OCI-LY7 (cell line): Measurements from ENCODE around the gene HSD17B1. TPM values are rescaled to one million over a fixed set of nuclear protein-coding genes. Genes with fewer than 3 reads are reported as not detected.

Experiments
- BruUV-seq: library from RNA; stranded (reverse); fragments of 400-500 nt; replicated peaks from 2 replicates; lab custom pipeline; 2021; lab: Mats Ljungman, UMichigan
- CTCF ChIA-PET: fragments of 300-600 bp; sonication (Branson Sonifier 250); formaldehyde crosslinking; loops from one replicate; lab custom pipeline; 2022; ENCODE audit warnings: antibody characterized with exemption; ENCODE audit not compliant: unreplicated experiment; lab: Charles Lee
- POLR2A ChIA-PET: fragments of 300-600 bp; sonication (Branson Sonifier 250); formaldehyde crosslinking; loops from one replicate; lab custom pipeline; 2022; ENCODE audit warnings: antibody characterized with exemption; lab: Charles Lee
- DNase-seq: peaks from one replicate; pipeline ENCODE4 v3.0.0-alpha.2; 2015; ENCODE audit warnings: low spot score
- H2AFZ ChIP-seq: fragments of 200-600 bp; sonication (generic), shearing (Covaris generic); 2 replicates; pipeline ENCODE4 v1.6.1; 2014; ENCODE audit warnings: mild to moderate bottlenecking, antibody characterized with exemption, low read length, moderate library complexity
- H3K27ac ChIP-seq: fragments of 200-600 bp; sonication (generic); 2 replicates; pipeline ENCODE4 v1.5.1; 2014; ENCODE audit warnings: mixed run types, low read depth, mild to moderate bottlenecking, moderate library complexity, low read length, inconsistent platforms; ENCODE audit not compliant: poor library complexity, severe bottlenecking
- H3K36me3 ChIP-seq: fragments of 200-600 bp; sonication (generic); 2 replicates; pipeline ENCODE4 v1.6.1; 2014; ENCODE audit warnings: mild to moderate bottlenecking, antibody characterized with exemption, low read length, moderate library complexity, mixed read lengths; ENCODE audit not compliant: insufficient read depth
- H3K4me1 ChIP-seq: fragments of 200-600 bp; sonication (generic); 2 replicates; pipeline ENCODE4 v1.5.1; 2014; ENCODE audit warnings: mild to moderate bottlenecking, low read length; ENCODE audit not compliant: insufficient read depth, poor library complexity, severe bottlenecking
- H3K4me2 ChIP-seq: fragments of 200-600 bp; sonication (generic); 2 replicates; pipeline ENCODE4 v1.6.1; 2014; ENCODE audit warnings: mild to moderate bottlenecking, low read length
- H3K4me3 ChIP-seq: fragments of 200-600 bp; sonication (generic); 2 replicates; pipeline ENCODE4 v1.5.1; 2014; ENCODE audit warnings: mild to moderate bottlenecking, low read depth, low read length; ENCODE audit not compliant: poor library complexity, severe bottlenecking
- H3K79me2 ChIP-seq: fragments of 200-600 bp; sonication (generic); 2 replicates; pipeline ENCODE4 v1.6.1; 2016; ENCODE audit warnings: low read depth, mild to moderate bottlenecking, low read length, moderate library complexity, mixed read lengths; ENCODE audit not compliant: insufficient read depth
- H3K9me2 ChIP-seq: fragments of 200-600 bp; sonication (generic); 2 replicates; pipeline ENCODE4 v1.6.1; 2016; ENCODE audit warnings: mild to moderate bottlenecking, low read length, mixed read lengths; ENCODE audit not compliant: insufficient read depth
- H3K9me3 ChIP-seq: fragments of 200-600 bp; sonication (generic); 2 replicates; pipeline ENCODE4 v1.6.1; 2014; ENCODE audit warnings: mild to moderate bottlenecking, mixed run types, low read length, mixed read lengths
- H4K20me1 ChIP-seq: fragments of 200-600 bp; sonication (generic); 2 replicates; pipeline ENCODE4 v1.6.1; 2014; ENCODE audit warnings: mild to moderate bottlenecking, antibody characterized with exemption, low read length, moderate library complexity, mixed read lengths; ENCODE audit not compliant: insufficient read depth
- CTCF ChIP-seq: fragments of 200-600 bp; sonication (generic); conservative IDR thresholded peaks from 2 replicates; pipeline ENCODE4 v1.5.1; 2014; ENCODE audit warnings: mild to moderate bottlenecking, antibody characterized with exemption, low read length, moderate library complexity, mixed read lengths
- EZH2phosphoT487 ChIP-seq: fragments of 200-600 bp; sonication (generic); IDR thresholded peaks from 2 replicates; pipeline ENCODE4 v1.6.1; 2018; ENCODE audit warnings: low read depth, borderline replicate concordance, mild to moderate bottlenecking, mixed run types, antibody characterized with exemption, low read length, moderate library complexity, mixed read lengths
- intact Hi-C: fragments of 100-400 bp; cut with micrococcal nuclease; formaldehyde crosslinking; loops from one replicate; pipeline ENCODE4 v1.10.0; 2022; ENCODE audit not compliant: unreplicated experiment
- total RNA-seq, 2 experiments: library from RNA; depleted of rRNA in 1 of 2; stranded (reverse); fragments of >200 nt in 1 of 2; shearing (Covaris generic) in 1 of 2; gene quantifications; 2 replicates each; pipeline ENCODE4 v1.2.3, GENCODE V29; 2014 to 2022

HSD17B1 gene
- total RNA-seq, 2 experiments from 2014 or later, result 2.2 to 2.5 TPM

DNA sequence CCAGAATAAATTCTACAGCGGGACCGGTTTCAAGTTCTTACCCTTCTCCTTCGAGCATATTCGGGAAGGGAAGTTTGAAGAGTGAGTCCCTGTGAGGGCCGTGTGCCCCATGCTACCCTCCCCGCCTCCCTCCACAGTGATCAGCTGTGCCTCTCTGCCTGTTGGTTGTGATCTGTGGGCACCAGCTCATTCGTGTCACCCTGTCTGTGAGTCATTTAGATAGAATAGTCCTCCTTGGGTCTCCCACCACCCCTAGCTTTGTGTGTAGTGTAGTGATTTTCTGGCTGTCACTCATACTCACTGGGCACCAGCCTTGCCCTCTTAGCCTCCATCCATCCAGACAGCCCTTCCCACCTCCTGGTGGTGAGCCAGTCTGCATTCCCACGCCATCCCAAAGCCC is 31.7 kb upstream of the HSD17B1 start:
- POLR2A ChIA-PET, result interaction anchor here (1.4 kb wide), 1 partner anchor 106 kb away, joined by 3 read pairs; no protein-coding TSS in a partner anchor
- CTCF ChIA-PET, result no interaction called here
- no TSS peak for BruUV-seq

GRCh38 chr17:42521666-42522262 is 31.0 kb upstream of the HSD17B1 start:
- no peaks in the 10 kb centered on the region for H3K36me3 ChIP-seq
- no peak for DNase-seq
- peaks cover 6% of the 10 kb centered on the region for H3K4me1 ChIP-seq
- H3K79me2 ChIP-seq, result no peaks in the 10 kb centered on the region
- H3K9me3 ChIP-seq, result no peaks in the 10 kb centered on the region
- no peaks in the 10 kb centered on the region for H4K20me1 ChIP-seq
- POLR2A ChIA-PET, result no interaction called here
- H3K9me2 ChIP-seq, result no peaks in the 10 kb centered on the region
- BruUV-seq, result no TSS peak
- no peak overlapping the region for H3K4me3 ChIP-seq
- intact Hi-C loops, result no loop called here
- H3K4me2 ChIP-seq, result no peak overlapping the region
- TF ChIP-seq EZH2phosphoT487, result no peak
- no peak for TF ChIP-seq CTCF
- no peak overlapping the region for H2AFZ ChIP-seq
- CTCF ChIA-PET, result no interaction called here
- no peak overlapping the region for H3K27ac ChIP-seq

More for the DNA sequence above, 31.7 kb upstream of the HSD17B1 start:
- Histone ChIP-seq H3K4me1 (peaks cover 6% of the 10 kb centered on the region), H4K20me1 (no peaks in the 10 kb centered on the region), H3K27ac (no peak overlapping the region), H2AFZ (no peak overlapping the region), H3K9me2 (no peaks in the 10 kb centered on the region), H3K79me2 (no peaks in the 10 kb centered on the region), H3K4me2 (no peak overlapping the region), H3K4me3 (no peak overlapping the region), H3K36me3 (no peaks in the 10 kb centered on the region), H3K9me3 (no peaks in the 10 kb centered on the region)
- intact Hi-C loops, result no loop called here
- no peak for DNase-seq
- TF ChIP-seq CTCF (no peak), EZH2phosphoT487 (no peak)

GRCh38 chr17:42522263-42522790 is 30.4 kb upstream of the HSD17B1 start:
- H2AFZ ChIP-seq, result no peak overlapping the region
- peaks cover 6% of the 10 kb centered on the region for H3K4me1 ChIP-seq
- no peak for DNase-seq
- intact Hi-C loops, result no loop called here
- no peak overlapping the region for H3K4me3 ChIP-seq
- H3K9me3 ChIP-seq, result no peaks in the 10 kb centered on the region
- H3K36me3 ChIP-seq, result no peaks in the 10 kb centered on the region
- POLR2A ChIA-PET, result no interaction called here
- BruUV-seq, result no TSS peak
- no peak overlapping the region for H3K27ac ChIP-seq
- CTCF ChIA-PET, result no interaction called here
- TF ChIP-seq CTCF (no peak), EZH2phosphoT487 (no peak)
- no peaks in the 10 kb centered on the region for H4K20me1 ChIP-seq
- H3K9me2 ChIP-seq, result no peaks in the 10 kb centered on the region
- no peaks in the 10 kb centered on the region for H3K79me2 ChIP-seq
- no peak overlapping the region for H3K4me2 ChIP-seq
